Prostate gland (tissue), 2 donors: ENCODE results near the gene PACSIN3.

Experiments used
- POLR2A ChIP-seq: fragments of 450-650 bp; IDR thresholded peaks from one replicate; pipeline ENCODE4 v1.6.1; 2016; ENCODE audit warnings: antibody characterized with exemption, mild to moderate bottlenecking
- POLR2AphosphoS5 ChIP-seq: sonication (generic); formaldehyde crosslinking; IDR thresholded peaks from one replicate; pipeline ENCODE4 v1.6.1; 2017; ENCODE audit warnings: antibody characterized with exemption
- TF ChIP-seq, protein P1 (sequence below), 4 experiments: fragments of 200-600 bp in 2 of 4; fragments of 450-650 bp in 2 of 4; sonication (generic) in 2 of 4; IDR thresholded peaks; 1 replicate in 3 of 4; 2 replicates in 1 of 4; pipeline ENCODE4 v1.5.1; 2016 to 2019; ENCODE audit warnings: antibody characterized with exemption in 4 of 4, mild to moderate bottlenecking in 2 of 4, moderate library complexity in 2 of 4

DNA sequence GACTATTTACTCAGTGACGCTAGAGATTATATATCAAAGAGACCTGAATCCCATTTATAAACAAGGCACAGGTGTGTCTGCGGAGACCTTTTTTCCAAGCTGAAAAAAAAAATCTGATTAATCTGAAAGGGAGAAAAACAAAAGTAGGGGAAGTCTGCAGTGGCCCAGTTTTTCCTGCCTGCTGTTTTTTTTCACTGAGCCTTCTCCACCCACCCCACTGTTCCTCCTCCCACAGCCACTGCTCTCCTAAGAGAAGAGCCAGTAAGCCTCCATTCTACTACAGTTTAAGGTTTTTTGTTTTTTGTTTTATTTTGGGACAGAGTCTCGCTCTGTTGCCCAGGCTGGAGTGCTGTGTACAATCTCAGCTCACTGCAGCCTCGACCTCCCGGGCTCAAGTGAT is 28.0 kb downstream of the PACSIN3 start:
- TF ChIP-seq POLR2AphosphoS5, result no peak
- TF ChIP-seq, protein P1, sequence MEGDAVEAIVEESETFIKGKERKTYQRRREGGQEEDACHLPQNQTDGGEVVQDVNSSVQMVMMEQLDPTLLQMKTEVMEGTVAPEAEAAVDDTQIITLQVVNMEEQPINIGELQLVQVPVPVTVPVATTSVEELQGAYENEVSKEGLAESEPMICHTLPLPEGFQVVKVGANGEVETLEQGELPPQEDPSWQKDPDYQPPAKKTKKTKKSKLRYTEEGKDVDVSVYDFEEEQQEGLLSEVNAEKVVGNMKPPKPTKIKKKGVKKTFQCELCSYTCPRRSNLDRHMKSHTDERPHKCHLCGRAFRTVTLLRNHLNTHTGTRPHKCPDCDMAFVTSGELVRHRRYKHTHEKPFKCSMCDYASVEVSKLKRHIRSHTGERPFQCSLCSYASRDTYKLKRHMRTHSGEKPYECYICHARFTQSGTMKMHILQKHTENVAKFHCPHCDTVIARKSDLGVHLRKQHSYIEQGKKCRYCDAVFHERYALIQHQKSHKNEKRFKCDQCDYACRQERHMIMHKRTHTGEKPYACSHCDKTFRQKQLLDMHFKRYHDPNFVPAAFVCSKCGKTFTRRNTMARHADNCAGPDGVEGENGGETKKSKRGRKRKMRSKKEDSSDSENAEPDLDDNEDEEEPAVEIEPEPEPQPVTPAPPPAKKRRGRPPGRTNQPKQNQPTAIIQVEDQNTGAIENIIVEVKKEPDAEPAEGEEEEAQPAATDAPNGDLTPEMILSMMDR (IDR thresholded peaks at IDR 0.05), result no peak
- no peak for TF ChIP-seq POLR2A
